Stomach (tissue), 4 donors: Measurements from ENCODE around the gene HECW1.

Experiments used
- CTCF ChIP-seq, 7 experiments: fragments of 450-650 bp in 4 of 7; fragments of 200-600 bp in 3 of 7; sonication (generic) in 3 of 7; IDR thresholded peaks; one replicate each; pipeline ENCODE4 v1.5.1; 2016 to 2019; ENCODE audit warnings: antibody characterized with exemption in 7 of 7, control low read depth in 2 of 7, mild to moderate bottlenecking in 1 of 7
- EP300 ChIP-seq: sonication (generic); formaldehyde crosslinking; IDR thresholded peaks from one replicate; pipeline ENCODE4 v1.6.1; 2017; ENCODE audit warnings: antibody characterized with exemption
- POLR2A ChIP-seq, 4 donors: fragments of 450-650 bp; IDR thresholded peaks; one replicate each; pipeline ENCODE4 v1.6.1; 2016; ENCODE audit warnings: antibody characterized with exemption in 4 of 4, control low read depth in 2 of 4, mild to moderate bottlenecking in 1 of 4, moderate library complexity in 1 of 4
- POLR2AphosphoS5 ChIP-seq, 3 donors: sonication (generic); formaldehyde crosslinking; IDR thresholded peaks; one replicate each; pipeline ENCODE4 v1.6.1; 2016; ENCODE audit warnings: antibody characterized with exemption in 3 of 3

- TF ChIP-seq CTCF (IDR thresholded peaks at IDR 0.05) (no peak), POLR2A (IDR thresholded peaks at IDR 0.05) (no peak), POLR2AphosphoS5 (IDR thresholded peaks at IDR 0.05) (no peak), EP300 (no peak)
Measured at GRCh38 chr7:43072530-43072929, 39.9 kb upstream of the HECW1 start.
